ENCODE data around the gene ALKBH8.
"Not testable (repeated sequence)": the region's sequence is repeated elsewhere in the genome, so short reads cannot be mapped to it uniquely, and the experiment has no call there.

The ALKBH8 gene

GRCh38 chr11:107576497-107577345 is 11.2 kb upstream of the ALKBH8 start:
- peak; percentile 67 for DNase-seq (ENCODE audit: low read depth, low spot score)

GRCh38 chr11:107573438-107573837 is 7.9 kb upstream of the ALKBH8 start:
- DNase-seq (ENCODE audit: low read depth, low spot score): no peak

- no peak for DNase-seq (ENCODE audit: low read depth, low spot score)
Observed at GRCh38 chr11:107570015-107570414, 4.5 kb upstream of the ALKBH8 start.

- DNase-seq (ENCODE audit: low read depth, low spot score): no peak
Observed at GRCh38 chr11:107567739-107568335, 2.3 kb upstream of the ALKBH8 start.

GRCh38 chr11:107566569-107566968 is 1.0 kb upstream of the ALKBH8 start:
- DNase-seq (ENCODE audit: low read depth, low spot score): no peak

- not testable (repeated sequence) for DNase-seq (ENCODE audit: low read depth, low spot score)
Observed at GRCh38 chr11:107565955-107566501, 493 bp upstream of the ALKBH8 start.

- no peak for DNase-seq (ENCODE audit: low read depth, low spot score)
Observed at GRCh38 chr11:107564877-107565218, 687 bp downstream of the ALKBH8 start.

- peak; percentile 71 for DNase-seq (ENCODE audit: low read depth, low spot score)
Observed at GRCh38 chr11:107563702-107564101, 1.8 kb downstream of the ALKBH8 start.

- peak; percentile 61 for DNase-seq (ENCODE audit: low read depth, low spot score)
Observed at GRCh38 chr11:107562647-107563208, 2.8 kb downstream of the ALKBH8 start.

GRCh38 chr11:107561688-107562087 is 3.8 kb downstream of the ALKBH8 start:
- peak; percentile 10 for DNase-seq (ENCODE audit: low read depth, low spot score)

- DNase-seq (ENCODE audit: low read depth, low spot score): no peak
Observed at GRCh38 chr11:107550304-107550703, 15.2 kb downstream of the ALKBH8 start.

- no peak for DNase-seq (ENCODE audit: low read depth, low spot score)
Observed at GRCh38 chr11:107549954-107550285, 15.6 kb downstream of the ALKBH8 start.

GRCh38 chr11:107549253-107549953 is 16.1 kb downstream of the ALKBH8 start:
- DNase-seq (ENCODE audit: low read depth, low spot score): peak; percentile 61

- DNase-seq (ENCODE audit: low read depth, low spot score): no peak
Observed at GRCh38 chr11:107547961-107548360, 17.6 kb downstream of the ALKBH8 start.

- peak; percentile 87 for DNase-seq (ENCODE audit: low read depth, low spot score)
Observed at GRCh38 chr11:107545101-107545514, 20.4 kb downstream of the ALKBH8 start.

GRCh38 chr11:107538821-107539220 is 26.7 kb downstream of the ALKBH8 start:
- DNase-seq (ENCODE audit: low read depth, low spot score): no peak

GRCh38 chr11:107538239-107538638 is 27.3 kb downstream of the ALKBH8 start:
- no peak for DNase-seq (ENCODE audit: low read depth, low spot score)

GRCh38 chr11:107537155-107537554 is 28.4 kb downstream of the ALKBH8 start:
- DNase-seq (ENCODE audit: low read depth, low spot score): not testable (repeated sequence)

GRCh38 chr11:107526197-107526596 is 39.3 kb downstream of the ALKBH8 start:
- DNase-seq (ENCODE audit: low read depth, low spot score): no peak

- DNase-seq (ENCODE audit: low read depth, low spot score): no peak
Observed at GRCh38 chr11:107508858-107509244, 56.7 kb downstream of the ALKBH8 start.

GRCh38 chr11:107508201-107508857 is 57.2 kb downstream of the ALKBH8 start:
- DNase-seq (ENCODE audit: low read depth, low spot score): no peak
